ENCODE data around the gene REXO1.
A peak's percentile ranks its signal among the peaks of the same experiment; 100 is the strongest.

The REXO1 gene

GRCh38 chr19:1840541-1841115 lies 7.7 kb downstream of the REXO1 start:
- H3K27ac Mint-ChIP-seq: no peak overlapping the region
- DNase-seq (no peak), ATAC-seq (no peak)
- no peaks in the 10 kb centered on the region for H3K36me3 Mint-ChIP-seq (ENCODE audit: low read depth)
- no peak overlapping the region for H3K4me3 Mint-ChIP-seq
- H3K27me3 Mint-ChIP-seq: no peaks in the 10 kb centered on the region
- peaks cover 35% of the 10 kb centered on the region for H3K4me1 Mint-ChIP-seq
- H3K9me3 Mint-ChIP-seq: no peaks in the 10 kb centered on the region

- H3K9me3 Mint-ChIP-seq: no peaks in the 10 kb centered on the region
- H3K4me1 Mint-ChIP-seq: peaks cover 32% of the 10 kb centered on the region
- ATAC-seq: no peak
- H3K27me3 Mint-ChIP-seq: no peaks in the 10 kb centered on the region
- DNase-seq: no peak
- no peaks in the 10 kb centered on the region for H3K36me3 Mint-ChIP-seq (ENCODE audit: low read depth)
- no peak overlapping the region for H3K27ac Mint-ChIP-seq
- H3K4me3 Mint-ChIP-seq: no peak overlapping the region
Observed at GRCh38 chr19:1839658-1840540, 8.4 kb downstream of the REXO1 start.

GRCh38 chr19:1837625-1838105 lies 10.6 kb downstream of the REXO1 start:
- H3K4me1 Mint-ChIP-seq: peaks cover 18% of the 10 kb centered on the region
- H3K27me3 Mint-ChIP-seq: no peaks in the 10 kb centered on the region
- H3K4me3 Mint-ChIP-seq: no peak overlapping the region
- no peaks in the 10 kb centered on the region for H3K36me3 Mint-ChIP-seq (ENCODE audit: low read depth)
- no peak overlapping the region for H3K27ac Mint-ChIP-seq
- no peaks in the 10 kb centered on the region for H3K9me3 Mint-ChIP-seq
- ATAC-seq (peak; percentile 44), DNase-seq (peak; percentile 79)

GRCh38 chr19:1837222-1837565 lies 11.1 kb downstream of the REXO1 start:
- H3K36me3 Mint-ChIP-seq (ENCODE audit: low read depth): no peaks in the 10 kb centered on the region
- H3K4me3 Mint-ChIP-seq: no peak overlapping the region
- DNase-seq (no peak), ATAC-seq (no peak)
- no peaks in the 10 kb centered on the region for H3K27me3 Mint-ChIP-seq
- peaks cover 15% of the 10 kb centered on the region for H3K4me1 Mint-ChIP-seq
- no peaks in the 10 kb centered on the region for H3K9me3 Mint-ChIP-seq
- no peak overlapping the region for H3K27ac Mint-ChIP-seq

- Mint-ChIP-seq H3K36me3 (ENCODE audit: low read depth) (no peaks in the 10 kb centered on the region), H3K4me3 (no peak overlapping the region), H3K9me3 (no peaks in the 10 kb centered on the region), H3K27ac (no peak overlapping the region), H3K27me3 (no peaks in the 10 kb centered on the region), H3K4me1 (peaks cover 12% of the 10 kb centered on the region)
- DNase-seq: no peak
- ATAC-seq: no peak
Observed at GRCh38 chr19:1836458-1837221, 11.6 kb downstream of the REXO1 start.

- no peaks in the 10 kb centered on the region for H3K9me3 Mint-ChIP-seq
- no peak for ATAC-seq
- no peak overlapping the region for H3K4me3 Mint-ChIP-seq
- no peaks in the 10 kb centered on the region for H3K27me3 Mint-ChIP-seq
- DNase-seq: no peak
- no peak overlapping the region for H3K27ac Mint-ChIP-seq
- peaks cover 7% of the 10 kb centered on the region for H3K4me1 Mint-ChIP-seq
- no peaks in the 10 kb centered on the region for H3K36me3 Mint-ChIP-seq (ENCODE audit: low read depth)
Observed at GRCh38 chr19:1833540-1833939, 14.7 kb downstream of the REXO1 start.

- ATAC-seq (no peak), DNase-seq (no peak)
- Mint-ChIP-seq H3K27me3 (no peaks in the 10 kb centered on the region), H3K36me3 (ENCODE audit: low read depth) (no peaks in the 10 kb centered on the region), H3K4me3 (no peak overlapping the region), H3K27ac (no peak overlapping the region), H3K4me1 (peaks cover 4% of the 10 kb centered on the region), H3K9me3 (no peaks in the 10 kb centered on the region)
Observed at GRCh38 chr19:1832046-1832663, 16.1 kb downstream of the REXO1 start.

- DNase-seq: no peak
- ATAC-seq: no peak
- Mint-ChIP-seq H3K4me3 (no peak overlapping the region), H3K36me3 (ENCODE audit: low read depth) (no peaks in the 10 kb centered on the region), H3K4me1 (peaks cover under 1% of the 10 kb centered on the region), H3K27me3 (no peaks in the 10 kb centered on the region), H3K9me3 (no peaks in the 10 kb centered on the region), H3K27ac (no peak overlapping the region)
Observed at GRCh38 chr19:1830978-1831377, 17.3 kb downstream of the REXO1 start.

- H3K36me3 Mint-ChIP-seq (ENCODE audit: low read depth): peaks cover 2% of the 10 kb centered on the region
- H3K9me3 Mint-ChIP-seq: no peaks in the 10 kb centered on the region
- no peaks in the 10 kb centered on the region for H3K27me3 Mint-ChIP-seq
- no peak overlapping the region for H3K4me3 Mint-ChIP-seq
- DNase-seq (no peak), ATAC-seq (no peak)
- H3K27ac Mint-ChIP-seq: no peak overlapping the region
- H3K4me1 Mint-ChIP-seq: no peaks in the 10 kb centered on the region
Observed at GRCh38 chr19:1830568-1830967, 17.7 kb downstream of the REXO1 start.

GRCh38 chr19:1829958-1830357 lies 18.3 kb downstream of the REXO1 start:
- H3K4me1 Mint-ChIP-seq: no peaks in the 10 kb centered on the region
- DNase-seq (no peak), ATAC-seq (no peak)
- no peak overlapping the region for H3K27ac Mint-ChIP-seq
- H3K36me3 Mint-ChIP-seq (ENCODE audit: low read depth): peaks cover 2% of the 10 kb centered on the region
- no peaks in the 10 kb centered on the region for H3K9me3 Mint-ChIP-seq
- no peaks in the 10 kb centered on the region for H3K27me3 Mint-ChIP-seq
- H3K4me3 Mint-ChIP-seq: no peak overlapping the region

GRCh38 chr19:1828279-1829238 lies 19.7 kb downstream of the REXO1 start:
- Mint-ChIP-seq H3K27me3 (no peaks in the 10 kb centered on the region), H3K36me3 (ENCODE audit: low read depth) (peaks cover 5% of the 10 kb centered on the region), H3K27ac (no peak overlapping the region), H3K4me3 (no peak overlapping the region), H3K4me1 (no peaks in the 10 kb centered on the region), H3K9me3 (no peaks in the 10 kb centered on the region)
- ATAC-seq: no peak
- DNase-seq: no peak

- H3K4me1 Mint-ChIP-seq: no peaks in the 10 kb centered on the region
- H3K27me3 Mint-ChIP-seq: no peaks in the 10 kb centered on the region
- H3K27ac Mint-ChIP-seq: no peak overlapping the region
- DNase-seq (no peak), ATAC-seq (peak; percentile 3)
- H3K4me3 Mint-ChIP-seq: no peak overlapping the region
- no peaks in the 10 kb centered on the region for H3K9me3 Mint-ChIP-seq
- peaks cover 5% of the 10 kb centered on the region for H3K36me3 Mint-ChIP-seq (ENCODE audit: low read depth)
Observed at GRCh38 chr19:1827566-1828278, 20.6 kb downstream of the REXO1 start.
